GM23338 (cell line): ENCODE measurements around the gene SPINK13. TPM values are rescaled to one million over a fixed set of nuclear protein-coding genes. Genes with fewer than 3 reads are reported as not detected.

Experiments
- ATAC-seq: fragments of 200-7000 bp; cut with Tn5 transposase; 3 replicates; pipeline ENCODE4 v1.9.1; 2020
- DNase-seq: peaks from one replicate; pipeline ENCODE4 v3.0.0-alpha.2; 2015; ENCODE audit warnings: low spot score
- H2AFZ ChIP-seq: fragments of 200-600 bp; sonication (generic); 2 replicates; pipeline ENCODE4 v1.8.0; 2016; ENCODE audit warnings: antibody characterized with exemption, mild to moderate bottlenecking, moderate library complexity
- H3F3A ChIP-seq: fragments of 200-600 bp; sonication (generic); replicated peaks from 2 replicates; pipeline ENCODE4 v1.8.0; 2017; ENCODE audit warnings: antibody characterized with exemption, mixed run types, low read depth
- H3K27ac ChIP-seq: fragments of 200-600 bp; sonication (generic); 2 replicates; pipeline ENCODE4 v1.6.1; 2016; ENCODE audit warnings: low read depth
- H3K27me3 ChIP-seq: fragments of 200-600 bp; sonication (generic); 2 replicates; pipeline ENCODE4 v1.8.0; 2016; ENCODE audit warnings: mild to moderate bottlenecking, mixed run types, moderate library complexity; ENCODE audit not compliant: insufficient read depth
- H3K36me3 ChIP-seq: fragments of 200-600 bp; sonication (generic); 2 replicates; pipeline ENCODE4 v1.8.0; 2016; ENCODE audit warnings: mild to moderate bottlenecking; ENCODE audit not compliant: insufficient read depth
- H3K4me1 ChIP-seq: fragments of 200-600 bp; sonication (generic); 2 replicates; pipeline ENCODE4 v1.8.0; 2016; ENCODE audit warnings: mild to moderate bottlenecking, moderate library complexity; ENCODE audit not compliant: insufficient read depth
- H3K4me2 ChIP-seq: fragments of 200-600 bp; sonication (generic); 2 replicates; pipeline ENCODE4 v1.7.1; 2017; ENCODE audit warnings: mixed run types
- H3K4me3 ChIP-seq: fragments of 200-600 bp; sonication (generic); 2 replicates; pipeline ENCODE4 v1.6.1; 2016; ENCODE audit warnings: mixed run types
- H3K79me2 ChIP-seq: fragments of 200-600 bp; sonication (generic); replicated peaks from 2 replicates; pipeline ENCODE4 v1.8.0; 2017; ENCODE audit warnings: mild to moderate bottlenecking; ENCODE audit not compliant: insufficient read depth
- H3K9me2 ChIP-seq: fragments of 200-600 bp; sonication (generic); 2 replicates; pipeline ENCODE4 v1.8.0; 2017; ENCODE audit not compliant: insufficient read depth
- H4K20me1 ChIP-seq: fragments of 200-600 bp; sonication (generic); replicated peaks from 2 replicates; pipeline ENCODE4 v1.8.0; 2017; ENCODE audit warnings: mild to moderate bottlenecking; ENCODE audit not compliant: insufficient read depth
- H3K27ac Mint-ChIP-seq: 2 replicates; pipeline ENCODE4 v1.8.0; 2020; ENCODE audit warnings: inconsistent platforms, mild to moderate bottlenecking, moderate library complexity, mixed read lengths
- H3K27me3 Mint-ChIP-seq: 3 replicates; pipeline ENCODE4 v1.8.0; 2022; ENCODE audit warnings: low read depth, mild to moderate bottlenecking, moderate library complexity, mixed read lengths, inconsistent platforms; ENCODE audit not compliant: insufficient read depth, poor library complexity
- H3K36me3 Mint-ChIP-seq: 3 replicates; pipeline ENCODE4 v1.8.0; 2021; ENCODE audit warnings: low read depth, mild to moderate bottlenecking, inconsistent platforms, moderate library complexity, mixed read lengths
- H3K4me1 Mint-ChIP-seq: 3 replicates; pipeline ENCODE4 v1.8.0; 2020; ENCODE audit warnings: mild to moderate bottlenecking, inconsistent platforms, mixed read lengths
- H3K4me3 Mint-ChIP-seq: 3 replicates; pipeline ENCODE4 v1.8.0; 2021; ENCODE audit warnings: moderate library complexity, mild to moderate bottlenecking, inconsistent platforms, mixed read lengths
- H3K9me3 Mint-ChIP-seq: 3 replicates; pipeline ENCODE4 v1.8.0; 2020; ENCODE audit warnings: moderate library complexity, mild to moderate bottlenecking, inconsistent platforms, mixed read lengths
- CREB1 ChIP-seq: fragments of 250-450 bp; sonication (Bioruptor Pico); IDR thresholded peaks from 2 replicates; pipeline ENCODE4 v1.5.0; 2020; ENCODE audit warnings: low read depth, mild to moderate bottlenecking, moderate library complexity
- ETS1 ChIP-seq: IDR thresholded peaks from 2 replicates; pipeline ENCODE4 v1.6.1; 2016; ENCODE audit warnings: antibody characterized with exemption
- EZH2 ChIP-seq: fragments of 200-600 bp; sonication (generic); IDR thresholded peaks from one replicate; pipeline ENCODE4 v1.8.0; 2017; ENCODE audit warnings: antibody characterized with exemption, mild to moderate bottlenecking, low read depth; ENCODE audit not compliant: unreplicated experiment
- POLR2AphosphoS5 ChIP-seq: IDR thresholded peaks from 2 replicates; pipeline ENCODE4 v1.6.1; 2016; ENCODE audit warnings: antibody characterized with exemption, low read depth
- ZNF331 ChIP-seq: fragments of 250-450 bp; sonication (Bioruptor Pico); IDR thresholded peaks from 2 replicates; pipeline ENCODE4 v1.5.0; 2020; ENCODE audit warnings: low read depth, mild to moderate bottlenecking, moderate library complexity
- ZNF462 ChIP-seq: fragments of 250-450 bp; sonication (Bioruptor Pico); IDR thresholded peaks from 2 replicates; pipeline ENCODE4 v1.5.0; 2020; ENCODE audit warnings: mild to moderate bottlenecking, moderate library complexity
- polyA plus RNA-seq: library from polyadenylated mRNA; unstranded; fragments of >200 nt; fragmentation: Nextera tagmentation; extraction: Ambion mirVana; gene quantifications from 2 replicates; pipeline ENCODE4 v1.2.1, GENCODE V29; 2016
- total RNA-seq: library from RNA; depleted of rRNA; stranded (reverse); fragments of >200 nt; shearing (Covaris generic); gene quantifications from 2 replicates; pipeline ENCODE4 v1.2.3, GENCODE V29; 2014
- TF ChIP-seq, protein P1 (sequence below): IDR thresholded peaks from one replicate; pipeline ENCODE4 v1.6.1; 2018; ENCODE audit warnings: antibody characterized with exemption; ENCODE audit not compliant: unreplicated experiment

The SPINK13 gene
- total and polyA plus RNA-seq, 2 experiments from 2014 or later = not detected

DNA sequence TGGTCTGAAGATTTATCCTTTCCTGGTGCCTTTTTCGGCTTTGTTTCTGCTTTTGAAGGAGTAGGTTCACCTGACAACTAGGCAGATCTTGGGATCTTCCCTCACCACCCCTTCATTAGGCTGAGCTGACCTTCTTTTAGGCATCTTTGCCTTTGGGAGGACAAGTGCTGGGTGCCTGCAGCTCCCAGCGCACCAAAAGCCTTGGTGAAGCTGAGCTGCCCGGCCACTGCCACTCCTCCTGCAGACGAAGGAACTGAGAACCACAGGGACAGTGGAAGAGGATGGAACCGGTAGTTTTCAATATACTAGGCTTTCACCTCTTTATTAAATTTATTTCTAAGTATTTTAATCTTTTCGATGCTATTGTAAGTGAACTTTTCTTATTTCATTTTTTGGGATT, 47.1 kb upstream of the SPINK13 start (continued):
- TF ChIP-seq, protein P1, sequence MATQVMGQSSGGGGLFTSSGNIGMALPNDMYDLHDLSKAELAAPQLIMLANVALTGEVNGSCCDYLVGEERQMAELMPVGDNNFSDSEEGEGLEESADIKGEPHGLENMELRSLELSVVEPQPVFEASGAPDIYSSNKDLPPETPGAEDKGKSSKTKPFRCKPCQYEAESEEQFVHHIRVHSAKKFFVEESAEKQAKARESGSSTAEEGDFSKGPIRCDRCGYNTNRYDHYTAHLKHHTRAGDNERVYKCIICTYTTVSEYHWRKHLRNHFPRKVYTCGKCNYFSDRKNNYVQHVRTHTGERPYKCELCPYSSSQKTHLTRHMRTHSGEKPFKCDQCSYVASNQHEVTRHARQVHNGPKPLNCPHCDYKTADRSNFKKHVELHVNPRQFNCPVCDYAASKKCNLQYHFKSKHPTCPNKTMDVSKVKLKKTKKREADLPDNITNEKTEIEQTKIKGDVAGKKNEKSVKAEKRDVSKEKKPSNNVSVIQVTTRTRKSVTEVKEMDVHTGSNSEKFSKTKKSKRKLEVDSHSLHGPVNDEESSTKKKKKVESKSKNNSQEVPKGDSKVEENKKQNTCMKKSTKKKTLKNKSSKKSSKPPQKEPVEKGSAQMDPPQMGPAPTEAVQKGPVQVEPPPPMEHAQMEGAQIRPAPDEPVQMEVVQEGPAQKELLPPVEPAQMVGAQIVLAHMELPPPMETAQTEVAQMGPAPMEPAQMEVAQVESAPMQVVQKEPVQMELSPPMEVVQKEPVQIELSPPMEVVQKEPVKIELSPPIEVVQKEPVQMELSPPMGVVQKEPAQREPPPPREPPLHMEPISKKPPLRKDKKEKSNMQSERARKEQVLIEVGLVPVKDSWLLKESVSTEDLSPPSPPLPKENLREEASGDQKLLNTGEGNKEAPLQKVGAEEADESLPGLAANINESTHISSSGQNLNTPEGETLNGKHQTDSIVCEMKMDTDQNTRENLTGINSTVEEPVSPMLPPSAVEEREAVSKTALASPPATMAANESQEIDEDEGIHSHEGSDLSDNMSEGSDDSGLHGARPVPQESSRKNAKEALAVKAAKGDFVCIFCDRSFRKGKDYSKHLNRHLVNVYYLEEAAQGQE = no peak

DNA sequence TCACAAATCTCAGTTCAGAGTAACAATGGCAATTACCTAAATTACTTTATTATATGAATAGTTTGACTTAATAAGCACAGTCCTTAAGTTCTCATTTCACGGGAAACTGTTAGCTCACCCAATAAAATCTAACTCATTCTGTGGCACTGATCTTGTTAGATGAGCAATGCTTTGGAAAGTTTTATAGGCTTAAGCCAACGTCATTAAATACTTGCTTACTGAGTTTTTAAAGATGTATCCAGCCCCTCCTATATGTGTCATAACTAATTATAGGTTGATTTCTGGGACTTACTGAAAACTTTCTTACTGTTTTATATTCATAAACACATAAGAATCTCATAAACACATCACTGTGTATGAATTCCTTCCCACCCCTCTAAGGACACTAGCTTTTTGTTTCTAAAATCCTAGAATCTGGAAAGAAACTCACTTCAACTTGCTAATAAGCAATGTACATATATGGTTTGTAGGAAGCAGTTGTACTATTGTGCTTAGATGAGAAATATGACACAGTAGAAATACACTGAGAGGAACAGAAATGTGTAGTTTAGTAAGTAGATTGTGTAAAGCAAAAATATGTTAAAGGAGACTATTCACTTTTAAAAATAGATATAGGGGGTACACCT, 44.4 kb upstream of the SPINK13 start:
- Histone ChIP-seq H3K4me2 (no peak overlapping the region), H3K79me2 (no peaks in the 10 kb centered on the region), H4K20me1 (no peaks in the 10 kb centered on the region), H3K4me3 (no peak overlapping the region), H3F3A (no peaks in the 10 kb centered on the region), H2AFZ (no peak overlapping the region), H3K4me1 (no peaks in the 10 kb centered on the region), H3K27ac (no peak overlapping the region), H3K9me2 (no peaks in the 10 kb centered on the region), H3K27me3 (no peaks in the 10 kb centered on the region), H3K36me3 (no peaks in the 10 kb centered on the region)
- H3K4me3 Mint-ChIP-seq = no peak overlapping the region
- TF ChIP-seq ETS1 = no peak
- no peak for TF ChIP-seq EZH2
- TF ChIP-seq ZNF331 (CRISPR knock-in tag) = no peak
- TF ChIP-seq POLR2AphosphoS5 = no peak
- no peak for TF ChIP-seq ZNF462
- TF ChIP-seq CREB1 = no peak
- peaks cover 3% of the 10 kb centered on the region; the same call in 1 of the 3 replicates for H3K4me1 Mint-ChIP-seq
- H3K27ac Mint-ChIP-seq = no peak overlapping the region
- ATAC-seq = no peak
- H3K36me3 Mint-ChIP-seq = no peaks in the 10 kb centered on the region
- DNase-seq = no peak
- H3K27me3 Mint-ChIP-seq = no peaks in the 10 kb centered on the region
- H3K9me3 Mint-ChIP-seq = no peaks in the 10 kb centered on the region
